Measurements from ENCODE around the gene OSGIN1.

Gene OSGIN1, protein sequence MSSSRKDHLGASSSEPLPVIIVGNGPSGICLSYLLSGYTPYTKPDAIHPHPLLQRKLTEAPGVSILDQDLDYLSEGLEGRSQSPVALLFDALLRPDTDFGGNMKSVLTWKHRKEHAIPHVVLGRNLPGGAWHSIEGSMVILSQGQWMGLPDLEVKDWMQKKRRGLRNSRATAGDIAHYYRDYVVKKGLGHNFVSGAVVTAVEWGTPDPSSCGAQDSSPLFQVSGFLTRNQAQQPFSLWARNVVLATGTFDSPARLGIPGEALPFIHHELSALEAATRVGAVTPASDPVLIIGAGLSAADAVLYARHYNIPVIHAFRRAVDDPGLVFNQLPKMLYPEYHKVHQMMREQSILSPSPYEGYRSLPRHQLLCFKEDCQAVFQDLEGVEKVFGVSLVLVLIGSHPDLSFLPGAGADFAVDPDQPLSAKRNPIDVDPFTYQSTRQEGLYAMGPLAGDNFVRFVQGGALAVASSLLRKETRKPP

DNA sequence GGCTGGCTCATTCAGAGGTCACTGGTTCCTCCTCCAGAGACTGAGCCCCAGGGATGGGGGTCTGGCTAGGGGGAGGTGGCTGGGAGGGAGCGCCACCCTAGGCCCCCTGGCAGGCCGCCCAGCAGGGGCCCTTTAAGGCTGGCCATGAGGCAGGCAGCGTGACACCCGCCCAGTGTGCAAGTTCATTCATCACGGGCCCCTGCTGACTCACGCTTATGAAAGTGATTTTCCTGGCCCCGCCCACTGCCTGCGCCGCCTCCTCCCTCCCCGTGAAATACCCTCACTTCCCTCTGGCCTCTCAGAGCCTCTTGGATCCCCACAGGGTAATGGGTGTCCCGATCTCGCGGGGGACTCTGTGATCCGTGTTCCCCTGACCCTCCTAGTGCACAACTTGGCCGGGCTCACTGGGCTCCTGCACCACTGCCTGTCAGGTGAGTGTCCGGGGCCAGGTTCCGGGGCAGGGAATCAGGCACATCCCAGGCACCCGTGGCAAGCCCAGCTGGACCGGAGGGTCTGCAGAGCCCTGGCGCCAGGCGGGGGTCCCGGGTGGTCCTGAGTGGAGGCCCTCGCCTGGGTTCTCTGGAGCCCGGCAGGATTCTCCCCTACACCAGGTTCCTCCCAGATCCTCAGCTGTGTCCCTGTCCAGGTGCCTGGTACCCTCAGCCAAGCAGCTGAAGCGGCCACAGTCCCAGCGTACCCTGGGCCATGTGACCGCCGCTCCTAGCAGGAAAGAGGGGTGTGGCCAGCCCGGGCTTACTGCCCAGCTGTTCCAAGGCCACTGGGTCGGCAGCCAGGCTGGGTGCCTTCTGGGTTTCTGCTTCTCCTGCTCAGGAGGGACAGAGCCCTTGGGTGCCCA, at the start of gene OSGIN1:
Gene OSGIN1, plus strand, starts transcription at position 301 of the 856 bp plus-strand sequence. CDS start 4,432 bp downstream, outside the sequence.
- DNase-seq: peak; percentile 65

DNA sequence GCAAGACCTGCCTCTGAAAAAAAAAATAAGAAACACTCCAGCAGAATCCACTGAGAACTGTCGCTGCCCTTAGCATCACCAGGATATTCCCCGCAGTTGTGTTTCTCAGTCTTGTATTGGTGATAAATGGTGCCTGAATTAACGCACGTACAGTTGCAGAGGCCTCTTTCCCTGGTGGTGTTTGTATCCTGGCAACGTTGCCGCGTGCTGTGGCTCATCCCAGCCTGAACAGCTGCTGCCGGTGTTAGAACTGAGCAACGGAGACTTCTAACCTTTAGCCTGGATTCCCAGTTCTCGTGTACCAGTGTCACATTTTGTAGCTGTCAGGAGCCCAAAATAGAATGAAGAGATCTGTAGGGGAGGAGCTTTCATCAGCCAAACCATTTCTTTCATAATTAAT, 49.3 kb upstream of the OSGIN1 start:
- peak; percentile 76 for DNase-seq

DNA sequence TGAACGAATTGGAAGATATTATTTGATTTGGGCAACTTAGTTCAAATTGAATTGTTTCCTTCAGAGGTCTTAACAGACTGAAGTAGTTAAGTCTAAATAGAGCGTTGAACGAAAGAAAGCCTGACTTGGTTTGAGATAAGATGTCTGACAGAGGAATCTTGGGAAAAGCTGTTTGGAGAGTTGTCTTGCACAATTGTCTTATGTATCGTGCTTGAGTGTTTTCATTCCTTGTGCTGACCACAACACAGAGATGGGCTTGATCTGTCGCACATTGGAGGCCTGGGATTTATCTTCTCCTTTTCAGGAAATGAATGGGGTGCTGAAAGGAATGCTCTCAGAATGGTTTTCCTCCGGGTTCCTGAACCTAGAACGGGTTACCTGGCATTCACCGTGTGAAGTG, 46.4 kb upstream of the OSGIN1 start:
- no peak for DNase-seq

DNA sequence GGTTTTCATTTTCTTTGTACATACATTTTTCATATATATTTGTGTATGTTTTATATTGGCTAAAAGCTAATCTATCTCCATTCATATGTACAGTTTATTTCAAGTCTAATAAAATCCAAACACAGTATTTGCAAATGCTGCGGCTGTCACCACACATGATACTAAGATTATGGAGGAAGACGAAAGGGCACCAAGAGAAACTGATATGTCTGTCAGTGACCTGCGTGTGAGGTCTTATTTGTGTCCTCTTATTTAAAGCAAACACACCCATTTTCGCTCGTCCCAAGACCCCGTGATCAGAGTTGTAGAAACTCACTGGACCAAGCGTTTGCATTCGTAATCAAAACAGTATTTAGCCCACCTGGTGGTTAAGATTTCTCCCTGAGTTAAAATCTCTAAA, 45.9 kb upstream of the OSGIN1 start:
- no peak for DNase-seq

DNA sequence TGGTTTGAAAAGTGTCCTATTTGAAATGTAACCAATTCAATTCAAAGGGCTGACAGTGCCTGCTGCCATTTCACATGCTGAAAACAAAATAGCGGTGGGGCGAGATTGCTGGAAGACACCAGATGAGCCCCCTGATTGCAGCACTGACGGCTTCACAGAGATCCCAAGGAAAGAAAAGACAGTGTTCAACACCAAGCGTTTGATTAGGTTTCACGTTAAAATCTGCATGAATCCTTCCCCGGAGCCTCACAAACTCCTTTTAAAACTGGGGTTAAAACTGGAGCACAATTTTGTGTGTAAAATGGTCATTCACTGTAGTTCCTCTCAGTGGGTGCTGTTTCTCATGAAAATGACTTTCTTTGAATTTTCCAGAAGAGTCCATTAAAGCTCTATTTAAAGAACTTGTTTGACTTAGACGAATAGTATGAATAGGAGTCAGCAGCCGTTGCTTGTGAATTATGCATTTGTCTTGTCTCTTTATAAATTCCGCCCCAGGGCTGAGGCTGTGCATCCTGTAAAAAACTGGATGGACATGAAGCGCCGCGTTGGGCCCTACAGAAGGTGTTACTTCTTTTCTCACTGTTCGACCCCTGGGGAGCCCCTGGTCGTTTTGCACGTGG, 45.3 kb upstream of the OSGIN1 start:
- DNase-seq: no peak

DNA sequence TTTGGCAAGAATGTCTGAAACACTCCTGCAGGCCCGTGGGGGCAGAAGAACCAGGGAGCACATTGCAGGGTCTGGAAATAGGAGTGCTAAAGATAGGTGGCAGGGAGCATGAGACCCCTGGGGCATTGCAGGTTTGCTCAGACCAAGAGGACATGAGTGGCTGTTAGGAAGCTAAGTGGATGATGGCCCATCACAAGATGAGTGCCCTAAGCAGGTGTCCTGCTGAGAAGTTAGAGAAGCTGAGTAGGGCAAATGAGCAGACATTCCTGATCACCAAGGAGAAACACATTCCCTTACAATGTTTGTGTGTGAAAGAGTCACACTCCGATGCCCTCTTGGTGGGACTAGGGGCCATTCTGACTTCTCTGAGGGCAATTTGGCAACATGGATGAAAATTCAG, 44.2 kb upstream of the OSGIN1 start:
- DNase-seq: no peak

DNA sequence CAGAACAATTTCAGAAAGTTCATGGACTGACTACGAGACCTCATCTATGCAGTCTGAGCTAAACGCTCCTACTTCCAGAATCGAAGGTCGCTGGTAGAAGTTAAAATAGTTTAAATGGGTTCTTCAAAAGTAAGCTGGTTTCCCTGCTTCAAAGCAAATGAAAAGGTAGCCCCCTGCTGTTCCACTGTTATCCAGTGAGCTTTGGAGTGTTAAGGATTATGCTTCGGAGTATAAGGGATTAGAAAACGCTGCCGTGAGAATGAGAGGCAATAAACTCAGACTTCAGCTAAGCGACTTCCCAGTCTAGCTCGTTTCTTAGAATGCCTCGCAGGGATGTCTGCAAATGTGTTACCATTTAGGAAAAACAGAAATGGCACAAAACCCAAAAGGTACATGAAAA, 41.8 kb upstream of the OSGIN1 start:
- DNase-seq: no peak

DNA sequence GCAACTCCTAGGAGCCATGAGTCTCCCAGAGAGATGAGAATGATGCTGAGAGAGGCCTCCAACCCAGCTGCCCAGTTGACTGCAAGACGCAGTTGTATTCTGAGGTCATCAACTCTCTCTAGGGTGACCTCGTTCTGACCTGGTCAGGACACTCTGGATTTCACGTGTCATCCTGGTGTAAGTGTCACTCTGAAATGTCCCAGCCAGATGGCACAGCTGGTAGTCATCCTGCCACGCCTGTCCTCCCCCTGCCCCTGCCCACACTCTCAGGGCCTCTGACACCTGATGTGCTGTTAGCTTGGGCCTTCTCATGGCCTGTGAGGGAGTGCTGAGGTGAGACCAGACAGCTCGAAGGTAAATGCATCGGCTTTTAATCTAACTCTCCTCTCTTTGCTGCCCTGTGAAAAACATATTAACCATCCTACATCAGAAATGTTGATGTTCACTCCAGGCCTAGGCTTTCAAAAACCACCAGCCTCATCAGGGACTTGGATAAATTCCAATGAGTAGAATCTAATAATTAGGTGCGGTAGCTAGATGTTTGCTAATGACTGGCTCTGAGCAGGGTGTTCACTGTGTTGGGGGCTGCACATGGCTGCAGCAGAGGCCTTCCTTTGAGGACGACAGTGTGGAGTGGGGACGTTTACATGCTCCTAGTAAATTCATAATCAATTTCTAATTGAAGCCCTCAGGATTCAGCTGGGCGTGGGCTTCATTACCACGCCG, 40.4 kb upstream of the OSGIN1 start:
- DNase-seq: no peak

DNA sequence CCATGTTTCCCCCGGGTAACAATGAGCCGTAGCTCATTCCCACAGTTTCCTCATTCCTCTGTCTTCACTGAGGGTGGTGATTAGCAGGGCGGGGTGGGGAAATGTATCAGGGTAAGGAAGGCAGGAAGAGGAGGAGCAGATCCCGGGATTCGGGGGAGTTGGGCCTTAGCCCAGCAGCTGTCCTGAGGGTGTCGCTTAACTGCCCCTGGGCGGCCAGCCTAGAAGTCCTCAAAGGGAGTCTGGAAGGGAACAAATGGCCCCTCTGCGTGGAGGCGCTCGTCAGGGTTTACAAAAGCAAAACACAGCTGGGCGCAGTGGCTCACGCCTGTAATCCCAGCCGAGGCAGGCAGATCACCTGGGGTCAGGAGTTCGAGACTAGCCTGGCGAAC, 39.8 kb upstream of the OSGIN1 start:
- no peak for DNase-seq

DNA sequence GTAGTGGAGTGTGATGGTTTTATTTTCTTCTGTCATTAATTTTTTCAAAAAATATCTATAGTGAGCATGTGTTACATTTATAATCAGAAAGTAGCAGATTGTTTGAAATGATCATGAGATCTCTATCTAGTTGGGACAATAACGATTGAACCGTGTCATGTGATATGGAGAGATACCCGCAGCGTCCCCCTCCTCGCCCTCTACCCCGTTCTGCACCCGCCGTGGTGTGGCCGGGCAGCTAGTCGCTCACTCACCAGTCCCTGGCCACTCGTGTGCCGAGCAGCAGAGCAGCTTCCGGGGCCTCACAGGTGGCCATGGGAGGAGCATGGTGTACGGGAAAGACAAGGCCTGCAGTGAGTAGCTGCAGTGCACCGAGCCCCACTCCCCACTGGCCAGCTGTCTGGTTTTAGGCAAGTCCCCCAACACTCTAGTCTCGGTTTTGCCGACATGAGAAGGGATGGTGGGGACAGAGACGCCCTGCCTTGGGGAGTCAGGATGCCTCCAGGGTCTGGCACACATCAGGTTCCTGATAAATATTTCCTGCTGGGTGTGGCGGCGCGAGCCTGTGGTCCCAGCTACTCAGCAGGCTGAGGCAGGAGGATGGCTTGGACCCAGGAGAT, 38.8 kb upstream of the OSGIN1 start:
- DNase-seq: no peak

DNA sequence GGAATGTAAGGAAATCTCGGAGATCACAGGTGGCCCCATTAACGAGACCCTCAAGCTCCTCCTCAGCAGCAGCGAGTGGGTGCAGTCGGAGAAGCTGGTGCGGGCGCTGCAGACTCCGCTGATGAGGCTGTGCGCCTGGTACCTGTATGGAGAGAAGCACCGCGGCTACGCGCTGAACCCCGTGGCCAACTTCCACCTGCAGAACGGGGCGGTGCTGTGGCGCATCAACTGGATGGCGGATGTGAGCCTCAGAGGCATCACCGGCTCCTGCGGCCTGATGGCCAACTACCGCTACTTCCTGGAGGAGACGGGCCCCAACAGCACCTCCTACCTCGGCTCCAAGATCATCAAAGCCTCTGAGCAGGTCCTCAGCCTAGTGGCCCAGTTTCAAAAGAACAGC, 38.0 kb upstream of the OSGIN1 start:
- no peak for DNase-seq

DNA sequence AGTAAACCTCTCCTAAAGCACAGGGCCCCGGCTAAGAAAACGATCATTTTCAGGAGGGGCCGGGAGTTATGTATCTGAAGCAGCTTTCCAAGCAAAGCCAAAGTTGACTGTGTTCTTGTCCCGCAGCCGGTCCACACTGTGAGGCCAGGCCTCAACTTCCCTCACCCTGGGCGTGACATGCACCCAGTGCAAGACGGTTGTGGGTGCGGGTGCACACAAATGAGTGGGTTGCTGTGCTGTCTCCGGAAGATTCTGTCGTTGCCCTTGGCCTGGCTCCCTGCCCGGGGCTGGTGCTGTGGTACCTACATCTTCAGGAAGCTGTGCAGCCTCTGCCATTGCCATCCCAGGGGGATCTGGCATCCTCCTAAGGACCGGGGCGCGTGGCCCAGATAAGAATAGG, 37.5 kb upstream of the OSGIN1 start:
- DNase-seq: no peak

DNA sequence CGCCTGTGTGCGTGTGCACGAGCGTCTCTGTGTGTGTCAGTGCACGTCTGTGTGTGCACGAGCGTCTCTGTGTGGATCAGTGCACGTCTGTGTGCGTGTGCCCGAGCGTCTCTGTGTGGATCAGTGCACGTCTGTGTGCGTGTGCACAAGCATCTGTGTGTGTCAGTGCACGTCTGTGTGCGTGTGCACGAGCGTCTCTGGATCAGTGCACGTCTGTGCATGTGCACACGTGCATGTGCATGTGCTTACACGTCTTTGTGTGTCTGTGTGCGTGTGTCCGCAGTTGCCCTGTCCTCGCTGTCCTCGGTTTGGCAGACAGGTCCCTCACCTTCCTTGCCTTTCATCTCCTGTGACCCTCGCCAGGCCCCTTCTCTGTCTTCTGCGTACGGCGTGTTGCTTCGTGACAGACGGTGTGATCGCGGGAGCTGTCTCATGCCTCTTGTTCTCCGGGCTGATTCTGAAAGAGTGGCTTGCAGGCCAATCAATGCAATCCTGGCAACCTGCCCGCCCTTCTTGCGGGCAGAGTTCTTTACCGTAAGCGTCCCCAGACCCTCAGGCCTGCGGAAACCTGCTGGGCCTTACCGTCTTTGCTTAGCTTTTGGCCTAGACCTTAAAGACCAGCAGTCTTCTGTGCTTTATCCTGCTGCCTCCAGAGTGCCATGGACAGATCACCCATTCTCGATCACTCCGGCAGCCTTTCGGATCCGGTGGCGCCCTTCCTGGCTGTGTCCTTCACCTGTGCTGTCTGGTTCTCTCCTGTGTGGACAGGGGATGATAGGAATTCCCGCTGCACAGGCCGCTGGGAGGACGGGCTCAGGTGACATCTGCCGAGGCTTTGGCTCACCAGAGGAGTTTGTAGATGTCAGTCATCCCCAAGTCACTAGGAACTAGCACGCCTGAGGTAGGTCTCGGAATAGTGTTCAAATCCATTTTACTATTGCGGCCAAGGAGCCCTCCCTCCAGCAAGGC, 35.6 kb upstream of the OSGIN1 start:
- DNase-seq: no peak

DNA sequence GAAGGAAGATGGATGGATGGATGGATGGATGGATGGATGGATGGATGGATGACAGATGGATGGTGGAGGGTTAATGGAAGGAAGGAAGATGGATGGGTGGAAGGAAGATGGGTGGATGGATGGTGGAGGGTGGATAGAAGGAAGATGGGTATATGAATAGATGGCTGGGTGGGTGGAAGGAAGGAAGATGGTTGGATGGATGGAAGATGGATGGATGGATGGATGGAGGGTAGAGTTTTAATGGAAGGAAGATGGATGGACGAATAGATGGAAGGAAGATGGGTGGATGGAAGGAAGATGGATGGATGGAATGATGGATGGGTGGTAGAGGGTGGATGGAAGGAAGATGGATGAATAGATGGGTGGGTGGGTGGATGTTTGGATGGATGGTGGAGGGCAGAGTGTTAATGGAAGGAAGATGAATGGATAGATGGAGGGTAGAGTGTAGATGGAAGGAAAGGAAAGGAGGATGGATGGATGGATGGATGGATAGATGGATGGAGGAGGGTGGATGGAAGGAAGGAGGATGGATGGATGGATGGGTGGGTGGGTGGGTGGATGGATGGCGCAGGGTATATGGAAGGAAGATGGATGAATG, 32.0 kb upstream of the OSGIN1 start:
- DNase-seq: no peak

DNA sequence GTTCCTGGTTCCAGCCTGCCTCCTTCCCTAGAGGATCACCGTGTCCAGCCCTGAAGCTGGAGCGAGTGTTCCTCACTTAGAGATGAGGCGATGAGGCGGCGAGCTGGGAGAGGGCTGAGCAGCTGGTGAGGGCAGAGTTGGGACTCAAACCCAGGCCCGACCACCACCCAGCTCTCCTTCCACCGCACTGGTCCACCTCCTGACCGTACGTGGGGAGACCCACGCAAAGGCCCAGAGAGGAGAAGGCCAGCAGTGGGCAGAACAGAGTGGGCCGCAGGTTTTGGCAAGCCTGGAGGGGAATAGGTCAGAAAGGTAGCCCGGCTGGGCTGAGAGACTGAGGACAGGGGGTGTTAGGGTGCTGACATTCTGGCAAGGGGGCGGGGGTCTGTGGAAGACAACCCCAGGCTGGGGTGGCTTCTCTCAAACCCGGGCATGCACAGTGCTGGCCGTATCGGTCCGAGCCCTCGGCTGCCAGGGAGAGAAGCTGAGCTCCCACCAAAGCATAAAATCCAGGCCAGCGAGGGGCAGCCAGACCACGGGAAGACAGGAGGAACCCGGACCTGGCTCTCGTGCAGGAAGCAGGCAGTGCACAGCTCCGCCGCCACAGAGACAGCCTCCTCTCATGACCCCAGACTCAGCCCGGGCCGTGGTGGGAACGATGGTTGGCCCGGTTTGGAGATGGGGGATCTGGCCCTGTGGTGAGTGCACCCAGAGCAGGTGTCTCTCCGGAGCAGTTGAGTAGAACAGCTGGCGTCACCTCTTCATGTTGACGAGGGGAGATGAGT, 29.3 kb upstream of the OSGIN1 start:
- DNase-seq: no peak

DNA sequence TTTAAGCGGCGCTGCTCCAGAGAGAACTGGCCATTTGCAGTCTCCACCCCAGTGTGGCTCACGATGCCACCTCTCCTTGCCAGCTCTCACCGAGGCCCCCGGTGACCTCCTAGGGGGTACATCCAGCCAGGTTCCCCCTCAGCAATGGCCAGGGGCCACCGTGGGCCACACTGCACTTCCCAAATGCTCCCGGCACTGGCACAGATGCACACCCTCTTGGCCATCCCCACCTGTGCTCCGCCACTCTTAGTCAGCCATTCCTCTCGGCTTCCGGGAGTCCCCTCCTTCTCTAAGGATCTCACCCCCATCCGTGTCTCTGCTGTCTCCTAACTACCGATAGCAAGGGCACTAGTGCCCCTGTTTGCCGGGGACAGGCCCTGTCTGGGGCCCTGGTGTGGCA, 28.4 kb upstream of the OSGIN1 start:
- DNase-seq: no peak

DNA sequence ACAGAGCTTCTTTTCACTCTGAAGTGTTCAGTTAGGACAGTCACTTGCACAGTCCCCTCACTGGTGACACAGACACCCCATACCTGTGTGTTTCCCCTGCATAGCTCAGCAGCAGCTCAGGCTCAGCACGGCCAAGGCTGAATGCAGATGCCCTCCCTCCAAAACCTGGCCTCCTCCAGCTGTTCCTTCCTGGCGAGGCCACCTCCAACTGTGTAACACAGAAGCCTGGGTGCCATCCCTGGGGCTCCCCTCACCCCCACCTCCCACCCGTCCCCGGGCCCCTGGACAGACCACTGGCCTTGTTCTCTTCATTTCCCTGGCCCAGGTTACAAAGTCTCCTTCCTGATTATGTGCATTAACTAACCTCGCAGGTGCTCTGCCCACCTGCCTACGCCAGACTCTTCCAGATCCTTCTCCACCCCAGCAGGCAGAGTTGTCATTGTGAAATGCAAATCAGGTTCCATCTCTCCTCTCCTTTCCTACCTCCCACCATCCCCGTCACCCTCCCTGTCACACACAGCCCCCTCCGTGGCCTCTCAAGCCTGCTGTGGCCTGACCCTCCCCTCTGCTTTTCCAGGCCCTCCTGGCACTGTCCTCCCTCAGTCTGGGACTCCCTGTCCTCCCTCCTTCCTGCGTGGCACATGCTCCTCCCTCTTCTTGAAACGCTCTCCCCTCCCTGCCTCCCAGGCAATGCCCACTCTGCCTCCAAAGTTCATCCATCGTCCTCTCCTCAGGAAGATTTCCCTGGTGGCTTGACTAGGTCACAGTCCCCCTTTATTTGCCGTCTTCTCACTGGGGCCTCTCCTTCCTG, 27.7 kb upstream of the OSGIN1 start:
- DNase-seq: no peak

DNA sequence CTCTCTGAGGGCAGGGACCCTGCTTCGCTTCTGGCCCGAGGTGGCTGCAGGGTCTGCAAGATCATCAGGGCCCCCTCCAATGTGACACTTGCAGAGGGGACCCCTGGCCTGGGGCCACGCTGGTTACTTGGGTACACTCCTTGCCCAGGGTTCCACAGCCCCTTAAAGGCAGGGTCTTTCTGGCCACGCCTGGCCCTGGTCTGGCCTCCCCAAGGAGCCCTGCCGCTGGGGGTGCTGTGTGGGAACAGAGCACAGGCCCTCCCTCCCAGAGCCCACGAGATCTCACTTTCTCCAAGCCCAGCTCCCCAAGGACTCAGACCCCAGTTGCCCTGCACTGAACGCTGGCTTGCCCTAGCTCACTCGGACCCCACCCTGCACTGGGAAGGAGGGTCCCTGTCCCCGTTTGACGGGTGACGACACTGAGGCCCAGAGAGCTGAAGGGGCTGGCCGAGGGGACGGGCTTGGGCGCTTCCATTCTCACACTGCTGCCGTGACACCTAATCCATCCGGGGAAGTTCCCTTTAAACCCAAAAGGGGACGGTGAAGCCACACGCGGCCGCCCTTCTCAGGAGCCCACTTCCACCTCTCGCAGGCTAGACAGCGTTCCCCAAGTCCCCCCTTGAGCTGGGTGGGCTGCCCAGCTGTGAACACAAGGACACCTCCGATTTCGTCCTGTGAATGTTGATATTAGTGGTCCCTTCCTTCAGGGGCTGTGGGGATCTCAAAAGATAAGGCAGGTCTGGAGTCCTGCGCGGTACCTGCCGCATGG, 26.9 kb upstream of the OSGIN1 start:
- DNase-seq: no peak

Data from retina (tissue), 1 donor.